Esophagus squamous epithelium (tissue), 4 donors: ENCODE data around the gene AP1G2.

Source experiments
- CTCF ChIP-seq, 6 experiments: fragments of 450-650 bp in 4 of 6; fragments of 200-600 bp in 2 of 6; sonication (generic) in 2 of 6; IDR thresholded peaks; one replicate each; pipeline ENCODE4 v1.5.1; 2016 to 2019; ENCODE audit warnings: antibody characterized with exemption in 6 of 6, mild to moderate bottlenecking in 4 of 6, moderate library complexity in 4 of 6
- POLR2A ChIP-seq, 4 donors: fragments of 450-650 bp; IDR thresholded peaks; one replicate each; pipeline ENCODE4 v1.6.1; 2017; ENCODE audit warnings: antibody characterized with exemption in 4 of 4, mild to moderate bottlenecking in 4 of 4, moderate library complexity in 3 of 4

GRCh38 chr14:23573384-23574015 lies 5.9 kb upstream of the AP1G2 start:
- TF ChIP-seq CTCF (IDR thresholded peaks at IDR 0.05) = no peak
- TF ChIP-seq POLR2A (IDR thresholded peaks at IDR 0.05) = no peak
